CD4-positive, alpha-beta T cell treated with Interleukin-17A for 1 hour (primary cell): ENCODE results near the gene IGF1R.

Experiments
- DNase-seq: peaks from one replicate; pipeline ENCODE4 v3.0.0-alpha.2; 2020

Gene IGF1R

DNA sequence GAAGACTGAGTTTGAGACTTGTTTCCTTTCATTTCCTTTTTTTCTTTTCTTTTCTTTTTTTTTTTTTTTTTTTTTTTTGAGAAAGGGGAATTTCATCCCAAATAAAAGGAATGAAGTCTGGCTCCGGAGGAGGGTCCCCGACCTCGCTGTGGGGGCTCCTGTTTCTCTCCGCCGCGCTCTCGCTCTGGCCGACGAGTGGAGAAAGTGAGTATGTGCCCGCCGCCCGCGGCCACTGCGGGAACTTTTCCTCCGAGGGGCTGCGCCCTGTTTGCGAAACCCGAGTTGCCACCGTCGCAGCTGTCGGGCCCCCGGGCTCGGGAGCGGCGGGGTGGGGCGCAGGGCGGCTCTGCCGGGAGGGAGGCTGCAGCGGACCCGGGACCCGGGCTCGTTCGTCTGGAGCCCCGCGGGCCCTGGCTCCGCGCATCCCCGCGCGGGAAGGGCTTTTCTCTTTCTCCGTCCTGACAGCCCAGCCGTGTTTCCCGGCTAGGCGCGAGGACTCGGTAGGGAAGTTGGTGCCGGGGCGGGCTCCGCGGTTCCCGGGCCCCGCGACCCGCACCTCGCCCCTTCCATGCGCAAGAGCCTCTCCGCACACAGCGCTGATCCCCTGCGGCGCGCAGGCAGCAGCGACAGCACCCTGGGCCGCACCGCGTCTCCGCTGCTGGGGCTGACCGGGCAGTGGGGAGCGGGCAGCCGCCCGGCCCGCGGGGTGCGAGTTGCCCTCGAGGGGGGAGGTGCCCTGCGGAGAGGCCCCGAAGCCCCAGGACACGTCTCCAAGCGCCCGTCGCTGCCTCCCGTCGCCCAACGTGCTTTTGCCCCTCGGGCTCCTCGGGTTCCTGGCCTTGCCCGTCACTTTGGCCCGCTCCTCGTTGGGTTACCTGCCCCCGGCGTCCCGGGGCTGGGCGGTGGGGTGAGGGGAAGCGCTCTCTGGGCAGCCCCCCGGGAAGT is 1.4 kb downstream of the IGF1R start:
- peak; percentile 23 for DNase-seq

DNA sequence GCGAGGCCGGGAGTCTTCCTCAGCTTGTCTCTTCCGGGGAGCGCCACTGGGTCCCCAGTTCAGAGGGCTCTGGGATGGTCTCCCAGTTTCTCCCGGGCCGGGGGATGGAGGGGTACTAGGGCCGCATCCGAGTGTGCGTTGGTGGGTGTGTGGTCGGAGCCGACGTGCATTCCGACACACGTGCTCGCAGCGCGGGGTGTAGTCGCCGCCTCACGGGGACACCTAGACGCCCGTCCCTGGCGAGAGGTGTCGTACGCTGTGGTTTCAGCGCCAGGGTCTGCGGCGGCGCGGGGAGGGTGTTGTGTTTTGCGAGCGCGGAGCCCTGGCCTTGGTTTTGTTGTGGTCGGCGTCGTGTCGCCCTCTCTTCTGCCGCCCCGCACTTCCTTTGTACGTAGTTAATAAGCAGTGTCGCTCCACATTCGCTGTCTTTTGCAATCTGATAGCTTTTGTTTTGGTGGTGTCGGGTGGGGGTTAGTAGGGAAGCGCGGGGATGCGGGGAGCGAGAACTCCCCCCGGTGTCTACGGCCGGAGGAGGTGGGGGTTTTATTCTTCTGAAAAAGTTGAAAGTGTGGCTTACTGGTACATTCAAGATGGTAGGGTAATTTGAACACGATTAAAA is 2.2 kb downstream of the IGF1R start:
- DNase-seq, result peak; percentile 54

DNA sequence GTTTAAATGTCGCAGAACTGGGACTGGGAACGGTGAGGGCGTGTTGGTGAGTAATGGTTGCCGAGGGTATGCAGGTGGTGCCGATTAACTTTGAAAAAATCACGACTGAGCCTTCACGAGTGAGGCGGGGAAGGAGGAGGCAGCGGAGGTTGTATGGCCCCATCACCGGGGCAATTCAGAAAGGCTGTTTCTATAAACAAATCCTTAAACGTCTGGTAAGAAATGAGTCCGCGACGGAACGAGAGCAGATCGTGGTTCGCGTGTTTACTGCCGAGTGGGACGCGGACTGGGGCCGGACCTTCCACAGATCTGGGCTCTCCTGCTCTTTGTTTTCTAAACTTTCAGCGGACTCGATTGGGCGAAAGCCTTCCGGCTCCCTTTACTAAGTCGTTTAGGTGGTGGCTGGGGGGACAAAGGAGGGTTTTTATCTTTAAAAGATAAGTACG is 2.7 kb downstream of the IGF1R start:
- peak; percentile 34 for DNase-seq

DNA sequence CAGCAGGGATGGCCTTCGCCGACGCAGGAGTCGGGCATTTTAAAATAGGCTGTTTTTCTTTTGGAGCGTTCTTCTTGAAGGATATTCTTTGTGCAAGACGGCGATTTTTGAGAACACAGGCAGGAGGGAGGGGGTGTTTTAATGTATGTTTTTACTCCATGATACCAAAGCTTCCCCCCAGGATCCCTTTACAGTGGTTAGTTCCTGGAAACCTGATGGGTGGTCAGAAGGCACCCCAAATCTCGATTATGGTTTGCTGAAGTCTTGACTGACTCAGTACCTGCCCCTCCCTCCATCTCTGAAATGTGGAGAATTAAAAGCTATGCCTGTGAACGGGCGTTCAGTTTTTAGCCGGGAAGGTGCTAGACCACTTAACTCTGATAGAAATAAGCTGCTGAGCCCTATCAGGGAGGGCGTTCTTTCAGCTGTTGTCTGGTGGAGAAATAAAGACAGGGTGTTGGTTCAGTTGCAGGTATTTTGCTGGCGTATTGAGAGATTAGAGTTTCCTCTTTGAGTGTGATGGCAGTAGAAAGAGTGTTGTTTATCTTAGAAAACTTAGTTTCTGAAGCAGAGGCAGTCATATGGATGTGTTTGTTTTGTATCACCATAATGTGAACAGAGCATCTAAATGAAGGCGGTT is 3.4 kb downstream of the IGF1R start:
- DNase-seq, result peak; percentile 25

DNA sequence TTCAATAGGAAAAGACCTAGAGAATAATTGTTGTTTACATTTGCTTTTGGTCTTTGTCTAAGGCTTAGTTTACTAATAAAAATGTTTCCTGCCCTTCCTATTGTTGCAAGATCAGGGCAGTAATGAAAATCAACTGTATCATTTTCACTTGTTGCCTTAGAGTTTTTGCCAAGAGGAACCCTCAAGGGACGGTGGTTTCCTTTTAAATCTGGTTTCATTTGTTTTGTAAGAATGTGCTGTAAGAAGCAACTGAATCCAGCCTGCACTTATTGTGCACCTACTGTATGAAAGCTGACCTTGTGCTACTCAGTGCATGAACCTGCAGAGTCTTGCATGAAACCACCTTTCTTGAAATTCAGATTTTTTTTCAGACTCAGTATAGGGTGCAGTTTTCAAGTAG is 5.3 kb downstream of the IGF1R start:
- no peak for DNase-seq

DNA sequence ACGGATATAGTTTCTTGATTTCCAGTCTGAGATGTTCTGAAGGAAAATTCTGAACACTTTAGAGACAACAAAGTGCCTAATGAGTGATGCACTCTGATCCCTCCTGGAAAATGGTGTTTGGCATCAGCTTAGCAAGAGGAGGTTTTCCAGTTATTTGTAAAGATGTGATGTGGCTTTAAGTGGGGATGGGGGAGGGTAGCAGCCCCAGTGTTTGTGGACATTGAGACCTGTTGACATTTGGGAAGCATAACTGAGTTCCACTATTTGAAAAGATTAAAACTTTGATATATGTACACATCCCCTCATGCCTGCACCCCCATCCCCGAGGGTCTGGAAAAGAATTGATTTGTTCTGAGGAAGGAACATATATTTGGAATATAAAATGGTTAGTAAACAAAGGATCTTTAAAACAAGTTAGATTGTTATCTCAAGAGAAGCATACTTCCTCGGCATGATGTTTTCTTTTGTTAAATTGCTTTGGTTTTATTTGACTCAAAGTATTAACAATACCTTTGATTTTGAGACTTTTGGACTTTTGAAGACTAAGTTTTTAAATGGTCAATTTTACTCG is 6.5 kb downstream of the IGF1R start:
- no peak for DNase-seq

DNA sequence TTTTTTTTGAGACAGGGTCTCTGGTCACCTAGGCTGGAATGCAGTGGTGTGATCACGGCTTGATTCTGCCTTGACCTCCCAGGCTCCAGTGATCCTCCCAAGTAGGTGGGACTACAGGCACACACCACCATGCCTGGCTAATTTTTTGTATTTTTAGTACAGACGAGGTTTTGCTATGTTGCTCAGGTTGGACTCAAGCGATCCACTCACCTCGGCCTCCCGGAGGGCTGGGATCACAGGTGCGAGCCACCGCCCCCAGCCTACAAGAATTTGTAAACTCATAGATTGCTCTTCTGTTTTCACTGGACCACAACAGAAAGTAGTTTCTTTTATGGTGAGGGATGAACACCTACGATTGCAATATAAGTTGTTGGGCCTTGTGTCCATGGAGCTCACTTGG is 7.4 kb downstream of the IGF1R start:
- DNase-seq, result no peak

DNA sequence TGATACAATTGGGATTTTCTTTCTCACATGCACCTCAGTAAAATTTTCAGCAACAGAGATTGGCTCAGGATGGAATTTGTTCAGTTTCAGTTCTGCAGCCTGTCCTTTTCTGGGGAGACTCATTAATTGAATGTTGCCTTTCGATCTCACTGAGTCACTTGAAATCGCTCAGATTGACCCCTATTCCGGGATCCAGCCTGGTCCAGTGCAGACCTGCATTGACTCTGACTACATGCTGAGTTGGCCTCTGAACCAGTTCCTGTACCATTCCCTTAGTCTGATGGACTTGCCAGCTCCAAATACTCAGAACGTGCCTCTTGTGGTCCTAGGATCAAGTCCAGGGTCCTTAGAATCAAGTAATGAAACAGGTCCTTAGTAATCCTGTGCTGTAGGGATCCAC is 9.4 kb downstream of the IGF1R start:
- no peak for DNase-seq

DNA sequence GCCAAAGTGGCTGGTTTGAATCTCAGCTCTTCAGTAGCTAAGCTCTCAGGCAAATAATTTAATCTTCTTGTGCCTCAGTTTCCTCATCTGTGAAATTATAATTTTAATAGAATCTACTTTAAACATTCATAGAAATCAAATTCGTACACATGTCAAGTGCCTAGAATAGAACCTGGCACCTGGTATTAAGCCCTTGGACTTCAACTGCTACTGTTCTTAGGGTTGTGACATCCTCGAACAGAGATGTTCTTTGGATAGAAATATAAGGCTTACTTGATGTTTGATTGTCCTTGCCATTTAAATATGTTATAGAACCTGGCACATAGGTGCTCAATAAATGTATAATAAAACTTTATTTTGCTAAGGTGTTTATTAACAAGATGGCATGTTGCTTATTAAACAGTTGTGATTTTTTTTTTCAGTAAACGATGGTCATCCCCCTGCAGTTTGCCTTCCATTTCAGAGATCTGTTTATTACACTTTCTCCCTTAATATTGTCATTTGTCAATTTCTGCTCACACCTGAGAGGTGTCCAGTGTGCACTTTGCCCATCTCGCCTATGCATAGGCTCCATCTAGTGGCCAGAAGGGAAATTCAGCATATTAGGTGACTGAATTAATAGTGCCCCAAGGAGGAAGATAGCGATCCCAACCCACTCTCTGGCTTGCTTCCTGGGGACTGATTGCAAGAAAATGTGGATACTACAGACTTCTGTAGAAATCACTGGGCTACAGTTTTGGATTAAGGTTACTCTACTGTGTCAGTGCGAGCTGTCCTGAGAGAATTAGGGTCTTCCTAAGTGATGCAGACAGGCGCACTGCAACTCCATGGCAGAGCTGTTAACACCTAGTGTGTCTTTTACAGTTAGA is 10.7 kb downstream of the IGF1R start:
- DNase-seq, result peak; percentile 59

DNA sequence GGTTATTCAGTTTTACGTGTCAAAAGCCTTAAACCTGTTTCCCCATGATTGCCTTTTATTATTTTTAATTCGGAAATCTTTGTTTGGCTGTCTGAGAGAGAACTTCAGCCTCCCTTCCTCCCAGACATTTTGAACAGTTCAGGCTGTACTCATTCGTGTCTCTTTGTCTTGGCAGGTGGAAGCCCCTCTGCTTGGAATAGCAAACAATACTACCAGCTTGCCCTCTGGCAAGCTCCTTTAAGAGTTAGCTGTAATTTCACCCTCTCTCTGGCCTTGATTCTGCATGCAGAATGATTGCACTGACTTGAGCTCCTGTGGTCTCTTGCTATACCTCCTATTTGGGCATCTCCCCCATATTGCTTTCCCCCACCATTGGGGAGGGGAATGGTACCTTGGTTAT is 11.7 kb downstream of the IGF1R start:
- DNase-seq, result no peak

DNA sequence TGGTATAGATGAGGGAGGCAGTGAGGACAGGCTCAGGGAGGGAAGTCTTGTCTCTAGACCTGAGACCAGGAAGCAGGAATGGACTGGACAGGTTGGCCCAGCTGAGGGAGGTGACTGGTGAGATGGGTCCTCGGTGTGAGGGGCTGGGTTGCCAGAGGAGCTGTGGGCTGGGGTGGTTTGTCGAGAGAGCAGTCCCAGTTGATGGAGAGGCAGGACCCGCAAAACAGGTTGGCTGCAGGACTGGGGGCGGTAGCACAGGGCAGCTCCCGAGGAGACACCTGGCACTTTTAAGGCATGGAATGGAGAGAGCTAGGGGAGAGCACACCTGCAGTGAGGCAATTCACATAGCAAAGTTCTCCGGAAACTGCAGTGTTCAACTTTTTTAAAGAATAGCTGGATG is 14.7 kb downstream of the IGF1R start:
- no peak for DNase-seq

DNA sequence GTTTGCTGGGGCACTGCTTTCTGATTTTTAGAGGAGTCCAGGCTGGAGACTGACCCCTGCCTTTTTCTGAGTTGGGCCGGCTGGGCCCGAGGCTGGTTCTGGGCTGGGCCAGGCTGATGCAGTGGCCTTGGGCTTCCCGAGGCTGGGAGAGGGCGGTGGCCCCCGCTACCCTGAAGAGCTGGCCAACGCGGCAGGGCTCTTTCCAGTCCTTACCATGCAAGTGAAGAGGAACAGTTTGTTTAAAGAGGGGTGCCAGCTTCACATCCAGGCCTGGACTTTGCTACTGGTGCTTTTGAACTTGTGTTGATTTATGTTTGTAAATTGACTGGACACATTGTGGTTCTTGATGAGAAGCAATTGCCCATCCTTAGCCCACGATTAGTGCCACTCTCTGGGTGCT is 15.3 kb downstream of the IGF1R start:
- no peak for DNase-seq

DNA sequence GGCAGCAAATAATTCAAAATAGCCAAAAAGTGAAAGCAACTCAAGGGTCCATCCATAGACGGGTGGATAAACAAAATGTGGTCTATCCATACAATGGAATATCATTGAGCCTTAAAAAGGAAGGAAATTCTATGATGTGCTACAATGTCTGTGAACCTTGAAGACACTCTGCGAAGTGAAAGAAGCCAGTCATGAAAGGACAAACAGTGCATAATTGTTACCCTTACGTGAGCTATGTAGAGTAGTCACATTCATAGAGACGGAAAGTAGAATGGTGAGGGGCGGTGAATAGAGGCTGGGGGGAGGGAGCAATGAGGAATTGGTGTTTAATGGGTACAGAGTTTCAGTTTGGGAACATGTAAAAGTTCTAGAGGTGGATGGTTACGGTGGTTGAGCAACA is 18.1 kb downstream of the IGF1R start:
- no peak for DNase-seq

DNA sequence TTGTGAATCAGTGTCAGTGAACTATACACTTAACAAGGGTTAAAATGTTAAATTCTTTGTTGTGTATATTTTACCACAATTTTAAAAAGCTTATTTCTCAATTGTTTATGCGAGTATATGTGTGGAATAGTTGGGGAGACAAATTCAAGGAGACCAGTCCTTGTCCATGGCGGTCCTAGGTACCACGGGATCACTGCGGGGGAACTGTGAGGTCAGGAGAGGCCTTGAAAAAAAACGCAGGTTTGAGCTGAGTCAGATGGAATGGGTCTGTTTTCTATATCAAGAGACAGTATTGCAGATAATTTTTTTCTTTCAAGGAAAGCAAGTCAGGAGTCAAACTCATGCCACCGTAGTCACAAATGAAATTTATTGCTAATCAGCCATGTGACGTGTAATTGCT is 18.5 kb downstream of the IGF1R start:
- no peak for DNase-seq

DNA sequence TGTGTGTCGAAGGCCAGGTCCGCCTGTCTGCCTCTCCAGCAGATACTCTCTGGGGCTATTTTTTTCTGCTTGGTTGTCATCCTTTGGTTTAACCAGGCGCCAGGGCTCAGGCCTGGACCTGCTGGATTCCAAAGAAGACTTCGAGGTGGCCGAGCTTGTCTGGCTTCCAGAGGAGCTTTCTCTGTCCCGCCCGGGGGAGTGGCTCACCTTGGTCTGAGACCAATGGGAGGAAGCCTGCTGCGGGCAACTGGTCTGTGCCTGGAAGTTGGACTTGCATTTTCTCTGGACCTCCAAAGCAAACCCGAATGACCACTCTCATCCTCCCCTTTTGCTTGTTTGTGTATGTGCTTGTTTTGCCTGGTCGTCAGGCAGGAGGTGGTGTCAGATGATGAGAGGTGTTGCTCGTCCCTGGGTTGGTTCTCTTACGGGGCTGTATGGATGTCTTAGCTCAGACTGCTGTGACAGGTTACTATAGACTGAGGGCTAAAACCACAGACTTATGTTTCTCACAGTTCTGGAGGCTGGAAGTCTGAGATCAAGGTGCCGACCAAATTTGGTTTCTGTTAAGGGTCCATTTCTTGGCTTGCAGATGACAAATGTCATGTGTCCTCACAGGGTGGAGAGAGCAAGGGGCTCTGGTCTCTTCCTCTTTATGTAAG is 19.3 kb downstream of the IGF1R start:
- no peak for DNase-seq

DNA sequence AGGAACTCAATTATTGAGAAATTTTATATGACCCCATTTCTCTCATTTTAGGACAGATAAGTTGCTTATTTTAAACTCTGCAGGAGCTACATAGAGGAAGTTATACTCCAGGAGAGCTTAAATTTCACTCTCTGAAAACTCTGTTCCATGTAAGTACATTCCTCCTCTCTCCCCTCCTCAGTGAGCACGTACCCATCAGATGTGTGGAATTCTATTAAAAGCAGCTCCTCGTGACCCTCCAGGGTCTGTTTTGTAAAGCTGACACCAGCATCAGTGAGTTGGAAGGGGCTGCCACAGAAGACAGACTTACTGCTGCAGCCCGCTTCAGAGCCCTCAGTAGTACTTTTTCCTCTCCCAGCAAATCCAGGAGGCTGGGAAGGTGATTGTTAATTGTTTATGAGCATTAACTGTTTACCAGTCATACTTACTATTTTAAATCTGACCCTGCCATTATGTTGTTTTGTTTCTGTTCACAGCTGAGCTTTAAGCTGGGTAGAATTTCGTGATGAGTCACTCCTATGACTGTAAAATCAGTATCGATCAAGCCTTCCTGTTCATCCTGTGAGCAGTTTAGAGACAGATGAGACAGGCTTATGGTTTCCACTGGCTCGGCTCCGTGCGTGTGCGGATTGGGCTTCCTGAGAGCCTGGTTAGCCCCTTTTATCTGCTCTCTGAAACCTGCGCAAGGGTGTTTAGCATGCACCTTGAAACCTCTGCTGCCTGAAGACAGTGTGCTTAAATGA is 20.4 kb downstream of the IGF1R start:
- DNase-seq, result no peak

DNA sequence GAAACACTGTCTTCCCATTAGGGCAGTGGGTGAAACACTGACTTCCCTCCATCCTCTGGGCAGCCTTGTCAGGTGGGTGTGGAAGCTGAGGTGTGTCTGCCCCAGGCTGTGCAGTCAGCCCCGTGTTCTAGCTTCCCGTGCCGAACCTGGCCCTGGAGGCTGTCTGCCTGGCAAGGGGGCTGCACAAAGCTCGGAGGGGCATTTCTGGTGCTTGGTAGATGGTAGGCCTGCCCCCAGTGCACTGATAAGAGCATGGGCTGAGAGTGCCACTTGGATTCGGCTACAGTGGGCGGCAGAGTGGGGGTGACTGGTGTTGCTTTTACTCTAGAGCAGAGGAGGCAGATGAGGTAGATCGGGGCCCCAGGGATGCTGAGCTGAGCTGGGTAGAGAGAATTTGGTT is 21.3 kb downstream of the IGF1R start:
- no peak for DNase-seq

DNA sequence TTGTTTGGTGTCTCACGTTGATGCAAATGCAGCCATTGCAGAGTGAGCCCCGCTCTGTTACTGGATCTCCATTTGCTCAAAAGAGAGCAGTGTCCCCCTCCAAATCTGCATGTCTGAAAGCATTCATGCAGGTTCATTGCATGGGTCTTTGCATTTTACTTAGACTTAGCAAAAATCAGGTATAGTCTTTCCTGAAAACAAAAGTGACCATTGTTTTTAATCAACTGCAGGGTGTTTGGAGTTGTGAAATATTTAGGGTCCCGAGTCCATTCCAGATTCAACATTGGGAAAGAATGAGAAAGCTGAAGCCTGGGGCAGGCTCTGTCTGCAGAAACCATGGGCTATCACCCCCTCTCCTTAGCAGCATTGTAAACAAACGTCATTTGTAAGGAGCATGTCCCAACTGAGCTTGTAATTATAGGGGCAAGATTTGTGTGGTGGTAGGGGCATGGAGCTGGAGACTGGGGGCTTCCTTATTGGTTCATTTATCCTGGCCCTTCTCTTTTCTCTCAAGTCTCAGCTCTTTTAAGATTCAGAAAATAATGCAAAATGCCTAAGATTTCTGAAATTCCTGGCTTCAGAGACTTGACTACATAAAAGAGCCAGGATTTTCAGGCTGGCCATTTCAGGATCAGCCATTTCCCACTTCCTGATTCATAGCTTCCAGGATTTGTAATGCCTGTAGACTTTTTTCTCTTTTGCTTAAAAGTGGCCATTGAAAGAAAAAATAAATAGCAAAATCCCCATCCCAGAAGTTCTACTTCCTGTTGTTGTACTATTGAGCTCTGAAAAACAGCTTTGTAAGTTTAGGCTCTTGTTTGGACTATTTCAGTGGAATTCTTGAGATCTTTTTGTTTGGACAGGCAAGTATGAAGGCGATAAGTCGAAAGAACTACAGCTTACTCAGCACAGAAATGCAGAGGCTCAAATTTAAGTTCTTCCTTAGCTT is 23.0 kb downstream of the IGF1R start:
- DNase-seq, result no peak

DNA sequence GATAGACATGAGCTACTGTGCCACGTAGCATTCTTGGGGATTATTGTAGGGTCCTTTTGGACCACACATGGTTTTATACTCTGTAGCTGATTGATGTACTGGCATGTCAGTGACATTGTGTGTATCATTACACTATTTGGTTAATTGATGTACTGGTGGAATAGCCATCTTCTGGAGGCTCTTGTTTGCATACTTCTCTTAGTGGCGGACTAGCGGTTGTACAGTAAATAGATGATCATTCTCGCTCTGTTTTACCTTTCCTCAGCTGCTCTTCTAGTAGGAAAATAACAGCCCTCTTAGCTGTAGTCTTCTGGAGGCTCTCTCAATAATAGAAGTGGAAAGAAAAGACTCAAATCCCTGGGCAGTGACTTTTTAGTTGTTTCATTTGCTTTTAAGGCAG is 24.8 kb downstream of the IGF1R start:
- DNase-seq, result no peak

DNA sequence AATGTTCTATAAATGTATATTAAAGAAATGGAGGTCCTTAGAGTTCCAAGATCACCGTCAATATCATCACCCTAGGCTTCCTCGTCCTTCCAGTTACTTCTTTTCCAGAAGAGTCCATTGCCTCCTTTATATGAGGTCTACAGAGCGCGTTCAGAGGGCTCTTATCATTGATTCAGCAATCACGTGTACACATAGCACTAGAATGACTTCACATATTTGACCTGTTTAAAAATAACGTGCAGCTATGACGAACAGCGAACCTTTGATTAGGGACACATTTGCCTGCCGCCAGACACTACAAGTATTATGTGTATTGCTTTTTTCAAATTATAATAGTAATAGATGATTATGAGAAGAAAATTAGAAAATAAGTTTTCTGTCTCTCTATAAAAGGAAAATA is 26.0 kb downstream of the IGF1R start:
- DNase-seq, result no peak
